ENCODE results near the gene SCAI.

DNA sequence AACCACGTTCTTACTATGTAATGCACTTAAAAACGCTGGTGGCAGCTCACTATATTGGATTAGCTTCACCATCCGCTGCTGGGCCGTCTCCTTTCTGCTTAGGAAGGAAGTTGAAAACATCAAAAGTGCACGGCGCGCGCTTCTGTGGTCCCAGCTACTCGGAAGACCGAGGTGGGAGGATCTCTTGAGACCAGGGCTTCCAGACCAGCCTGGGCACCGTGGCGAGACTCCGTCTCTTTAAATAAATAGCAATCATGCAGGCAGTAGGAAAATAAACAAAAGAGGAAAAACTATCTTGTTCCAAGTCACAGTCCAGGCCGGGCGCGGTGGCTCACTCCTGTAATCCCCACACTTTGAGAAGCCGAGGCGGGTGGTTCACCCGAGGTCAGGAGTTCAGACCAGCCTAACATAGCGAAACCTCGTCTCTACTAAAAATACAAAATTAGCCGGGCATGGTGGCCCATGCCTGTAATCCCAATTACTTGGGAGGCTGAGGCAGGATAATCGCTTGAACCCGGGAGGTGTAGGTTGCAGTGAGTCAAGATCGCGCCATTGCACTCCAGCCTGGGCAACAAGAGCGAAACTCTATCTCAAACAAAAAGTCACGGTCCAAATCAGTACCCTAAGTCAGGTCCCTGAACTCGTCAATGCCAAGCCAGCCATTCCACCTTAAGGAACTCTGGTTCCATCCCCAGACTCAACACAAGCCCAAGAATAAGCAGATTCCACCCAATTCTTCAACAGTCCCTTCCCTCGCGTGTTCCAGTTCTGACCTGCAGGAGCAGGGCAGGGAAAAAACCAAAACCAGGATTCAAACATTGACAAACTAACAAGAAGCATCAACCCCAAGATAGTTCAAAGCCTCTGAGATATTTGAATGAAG lies 201.4 kb downstream of the SCAI start:
- TF ChIP-seq, protein P1, sequence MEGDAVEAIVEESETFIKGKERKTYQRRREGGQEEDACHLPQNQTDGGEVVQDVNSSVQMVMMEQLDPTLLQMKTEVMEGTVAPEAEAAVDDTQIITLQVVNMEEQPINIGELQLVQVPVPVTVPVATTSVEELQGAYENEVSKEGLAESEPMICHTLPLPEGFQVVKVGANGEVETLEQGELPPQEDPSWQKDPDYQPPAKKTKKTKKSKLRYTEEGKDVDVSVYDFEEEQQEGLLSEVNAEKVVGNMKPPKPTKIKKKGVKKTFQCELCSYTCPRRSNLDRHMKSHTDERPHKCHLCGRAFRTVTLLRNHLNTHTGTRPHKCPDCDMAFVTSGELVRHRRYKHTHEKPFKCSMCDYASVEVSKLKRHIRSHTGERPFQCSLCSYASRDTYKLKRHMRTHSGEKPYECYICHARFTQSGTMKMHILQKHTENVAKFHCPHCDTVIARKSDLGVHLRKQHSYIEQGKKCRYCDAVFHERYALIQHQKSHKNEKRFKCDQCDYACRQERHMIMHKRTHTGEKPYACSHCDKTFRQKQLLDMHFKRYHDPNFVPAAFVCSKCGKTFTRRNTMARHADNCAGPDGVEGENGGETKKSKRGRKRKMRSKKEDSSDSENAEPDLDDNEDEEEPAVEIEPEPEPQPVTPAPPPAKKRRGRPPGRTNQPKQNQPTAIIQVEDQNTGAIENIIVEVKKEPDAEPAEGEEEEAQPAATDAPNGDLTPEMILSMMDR (IDR thresholded peaks at IDR 0.05), result no peak
- no peak for TF ChIP-seq REST (IDR thresholded peaks at IDR 0.05; ENCODE audit: insufficient read depth in 1 of 2, low read depth in 2 of 2, low read length in 1 of 2)

Measured in Panc1 (cell line).